ENCODE results near the gene ATAD3A. TPM values are rescaled to one million over a fixed set of nuclear protein-coding genes. Genes with fewer than 3 reads are reported as not detected.

Gene ATAD3A
- total and polyA plus RNA-seq, 9 of the 15 experiments (the other 6 are each of a cell fraction or from before 2014, with no cell fraction given) = 0.10 to 173 (median 36.7) TPM

GRCh38 chr1:1574721-1575537 is 63.0 kb downstream of the ATAD3A start, which contains the start of gene SSU72 (continued):
- TF ChIP-seq FOXP4 (CRISPR knock-in tag; IDR thresholded peaks at IDR 0.05; ENCODE audit: borderline replicate concordance) = no peak
- TF ChIP-seq BCLAF1 (IDR thresholded peaks at IDR 0.05; ENCODE audit: borderline replicate concordance in 1 of 2, control insufficient read depth in 1 of 2, low read depth in 2 of 2, low read length in 1 of 2) = no peak
- peak; percentile 96 for TF ChIP-seq ELF1 (tag; IDR thresholded peaks at IDR 0.05)
- TF ChIP-seq MITF (IDR thresholded peaks at IDR 0.05) = no peak
- peak; percentile 61; the same call in 1 of the 2 replicates for TF ChIP-seq STAT6 (CRISPR knock-in tag; IDR thresholded peaks at IDR 0.05)
- no peak for TF ChIP-seq RNF219 (CRISPR knock-in tag; IDR thresholded peaks at IDR 0.05)
- peak; percentile 70; the same call in 1 of the 2 replicates for TF ChIP-seq MED1 (CRISPR knock-in tag; IDR thresholded peaks at IDR 0.05; ENCODE audit: borderline replicate concordance)
- TF ChIP-seq ZNF280B (CRISPR knock-in tag; IDR thresholded peaks at IDR 0.05) = no peak
- TF ChIP-seq ZNF766 (CRISPR knock-in tag; conservative IDR thresholded peaks at IDR 0.05) = peak; percentile 74; the same call in 1 of the 2 replicates

Measured in K562 (cell line).